ENCODE measurements around the gene TTC7B.

The TTC7B gene

GRCh38 chr14:90797451-90797850, 18.8 kb downstream of the TTC7B start:
- Histone ChIP-seq H3K4me3 (ENCODE audit: low read depth, low read length) (no peak overlapping the region), H3K4me1 (ENCODE audit: control insufficient read depth, insufficient read depth, low read length) (no peaks in the 10 kb centered on the region), H3K9ac (ENCODE audit: low read depth, low read length) (no peak overlapping the region)

GRCh38 chr14:90796329-90796728, 19.9 kb downstream of the TTC7B start:
- no peaks in the 10 kb centered on the region for H3K27me3 ChIP-seq (ENCODE audit: control insufficient read depth, insufficient read depth, low read length)
- H3K4me1 ChIP-seq (ENCODE audit: control insufficient read depth, insufficient read depth, low read length): no peaks in the 10 kb centered on the region
- H3K4me3 ChIP-seq (ENCODE audit: low read depth, low read length): no peak overlapping the region
- no peaks in the 10 kb centered on the region for H3K9me3 ChIP-seq (ENCODE audit: control insufficient read depth, insufficient read depth, low read length)
- H3K36me3 ChIP-seq (ENCODE audit: control insufficient read depth, insufficient read depth, low read length): no peaks in the 10 kb centered on the region
- H3K9ac ChIP-seq (ENCODE audit: low read depth, low read length): no peak overlapping the region

More at GRCh38 chr14:90797451-90797850, 18.8 kb downstream of the TTC7B start:
- H3K27me3 ChIP-seq (ENCODE audit: control insufficient read depth, insufficient read depth, low read length): no peaks in the 10 kb centered on the region
- no peaks in the 10 kb centered on the region for H3K9me3 ChIP-seq (ENCODE audit: control insufficient read depth, insufficient read depth, low read length)
- no peaks in the 10 kb centered on the region for H3K36me3 ChIP-seq (ENCODE audit: control insufficient read depth, insufficient read depth, low read length)

GRCh38 chr14:90795744-90796143, 20.5 kb downstream of the TTC7B start:
- Histone ChIP-seq H3K27me3 (ENCODE audit: control insufficient read depth, insufficient read depth, low read length) (no peaks in the 10 kb centered on the region), H3K9ac (ENCODE audit: low read depth, low read length) (no peak overlapping the region), H3K4me1 (ENCODE audit: control insufficient read depth, insufficient read depth, low read length) (peaks cover 2% of the 10 kb centered on the region), H3K4me3 (ENCODE audit: low read depth, low read length) (no peak overlapping the region), H3K36me3 (ENCODE audit: control insufficient read depth, insufficient read depth, low read length) (no peaks in the 10 kb centered on the region), H3K9me3 (ENCODE audit: control insufficient read depth, insufficient read depth, low read length) (no peaks in the 10 kb centered on the region)

- Histone ChIP-seq H3K9ac (ENCODE audit: low read depth, low read length) (no peak overlapping the region), H3K4me3 (ENCODE audit: low read depth, low read length) (no peak overlapping the region), H3K4me1 (ENCODE audit: control insufficient read depth, insufficient read depth, low read length) (peaks cover 2% of the 10 kb centered on the region), H3K9me3 (ENCODE audit: control insufficient read depth, insufficient read depth, low read length) (no peaks in the 10 kb centered on the region), H3K36me3 (ENCODE audit: control insufficient read depth, insufficient read depth, low read length) (no peaks in the 10 kb centered on the region), H3K27me3 (ENCODE audit: control insufficient read depth, insufficient read depth, low read length) (no peaks in the 10 kb centered on the region)
These were observed 24.7 kb downstream of the TTC7B start for GRCh38 chr14:90791486-90791885.

GRCh38 chr14:90788031-90788430, 28.2 kb downstream of the TTC7B start:
- Histone ChIP-seq H3K9me3 (ENCODE audit: control insufficient read depth, insufficient read depth, low read length) (no peaks in the 10 kb centered on the region), H3K27me3 (ENCODE audit: control insufficient read depth, insufficient read depth, low read length) (no peaks in the 10 kb centered on the region), H3K36me3 (ENCODE audit: control insufficient read depth, insufficient read depth, low read length) (no peaks in the 10 kb centered on the region), H3K4me1 (ENCODE audit: control insufficient read depth, insufficient read depth, low read length) (peaks cover 2% of the 10 kb centered on the region), H3K4me3 (ENCODE audit: low read depth, low read length) (no peak overlapping the region), H3K9ac (ENCODE audit: low read depth, low read length) (no peak overlapping the region)

- Histone ChIP-seq H3K9ac (ENCODE audit: low read depth, low read length) (no peak overlapping the region), H3K4me3 (ENCODE audit: low read depth, low read length) (no peak overlapping the region), H3K36me3 (ENCODE audit: control insufficient read depth, insufficient read depth, low read length) (no peaks in the 10 kb centered on the region), H3K9me3 (ENCODE audit: control insufficient read depth, insufficient read depth, low read length) (no peaks in the 10 kb centered on the region), H3K27me3 (ENCODE audit: control insufficient read depth, insufficient read depth, low read length) (no peaks in the 10 kb centered on the region), H3K4me1 (ENCODE audit: control insufficient read depth, insufficient read depth, low read length) (no peaks in the 10 kb centered on the region)
These were observed 30.3 kb downstream of the TTC7B start for GRCh38 chr14:90785876-90786450.

GRCh38 chr14:90785471-90785870, 30.8 kb downstream of the TTC7B start:
- H3K27me3 ChIP-seq (ENCODE audit: control insufficient read depth, insufficient read depth, low read length): no peaks in the 10 kb centered on the region
- H3K36me3 ChIP-seq (ENCODE audit: control insufficient read depth, insufficient read depth, low read length): no peaks in the 10 kb centered on the region
- no peaks in the 10 kb centered on the region for H3K4me1 ChIP-seq (ENCODE audit: control insufficient read depth, insufficient read depth, low read length)
- no peak overlapping the region for H3K4me3 ChIP-seq (ENCODE audit: low read depth, low read length)
- H3K9me3 ChIP-seq (ENCODE audit: control insufficient read depth, insufficient read depth, low read length): no peaks in the 10 kb centered on the region
- no peak overlapping the region for H3K9ac ChIP-seq (ENCODE audit: low read depth, low read length)

- Histone ChIP-seq H3K4me1 (ENCODE audit: control insufficient read depth, insufficient read depth, low read length) (no peaks in the 10 kb centered on the region), H3K9me3 (ENCODE audit: control insufficient read depth, insufficient read depth, low read length) (no peaks in the 10 kb centered on the region), H3K36me3 (ENCODE audit: control insufficient read depth, insufficient read depth, low read length) (no peaks in the 10 kb centered on the region), H3K9ac (ENCODE audit: low read depth, low read length) (no peak overlapping the region), H3K27me3 (ENCODE audit: control insufficient read depth, insufficient read depth, low read length) (no peaks in the 10 kb centered on the region), H3K4me3 (ENCODE audit: low read depth, low read length) (no peak overlapping the region)
These were observed 31.5 kb downstream of the TTC7B start for GRCh38 chr14:90784621-90785270.

- Histone ChIP-seq H3K27me3 (ENCODE audit: control insufficient read depth, insufficient read depth, low read length) (no peaks in the 10 kb centered on the region), H3K36me3 (ENCODE audit: control insufficient read depth, insufficient read depth, low read length) (no peaks in the 10 kb centered on the region), H3K9me3 (ENCODE audit: control insufficient read depth, insufficient read depth, low read length) (no peaks in the 10 kb centered on the region), H3K4me3 (ENCODE audit: low read depth, low read length) (no peak overlapping the region), H3K4me1 (ENCODE audit: control insufficient read depth, insufficient read depth, low read length) (no peaks in the 10 kb centered on the region), H3K9ac (ENCODE audit: low read depth, low read length) (no peak overlapping the region)
These were observed 32.9 kb downstream of the TTC7B start for GRCh38 chr14:90783344-90783743.

- no peak overlapping the region for H3K4me3 ChIP-seq (ENCODE audit: low read depth, low read length)
- H3K9ac ChIP-seq (ENCODE audit: low read depth, low read length): no peak overlapping the region
- H3K9me3 ChIP-seq (ENCODE audit: control insufficient read depth, insufficient read depth, low read length): no peaks in the 10 kb centered on the region
- H3K36me3 ChIP-seq (ENCODE audit: control insufficient read depth, insufficient read depth, low read length): no peaks in the 10 kb centered on the region
- no peaks in the 10 kb centered on the region for H3K4me1 ChIP-seq (ENCODE audit: control insufficient read depth, insufficient read depth, low read length)
- H3K27me3 ChIP-seq (ENCODE audit: control insufficient read depth, insufficient read depth, low read length): no peaks in the 10 kb centered on the region
These were observed 33.3 kb downstream of the TTC7B start for GRCh38 chr14:90782892-90783291.

GRCh38 chr14:90781876-90782275, 34.4 kb downstream of the TTC7B start:
- no peaks in the 10 kb centered on the region for H3K36me3 ChIP-seq (ENCODE audit: control insufficient read depth, insufficient read depth, low read length)
- no peak overlapping the region for H3K9ac ChIP-seq (ENCODE audit: low read depth, low read length)
- H3K9me3 ChIP-seq (ENCODE audit: control insufficient read depth, insufficient read depth, low read length): no peaks in the 10 kb centered on the region
- no peaks in the 10 kb centered on the region for H3K27me3 ChIP-seq (ENCODE audit: control insufficient read depth, insufficient read depth, low read length)
- H3K4me1 ChIP-seq (ENCODE audit: control insufficient read depth, insufficient read depth, low read length): no peaks in the 10 kb centered on the region
- no peak overlapping the region for H3K4me3 ChIP-seq (ENCODE audit: low read depth, low read length)

- Histone ChIP-seq H3K36me3 (ENCODE audit: control insufficient read depth, insufficient read depth, low read length) (no peaks in the 10 kb centered on the region), H3K9ac (ENCODE audit: low read depth, low read length) (no peak overlapping the region)
These were observed 34.9 kb downstream of the TTC7B start for GRCh38 chr14:90781344-90781761.

More at GRCh38 chr14:90781344-90781761, 34.9 kb downstream of the TTC7B start:
- Histone ChIP-seq H3K4me1 (ENCODE audit: control insufficient read depth, insufficient read depth, low read length) (no peaks in the 10 kb centered on the region), H3K9me3 (ENCODE audit: control insufficient read depth, insufficient read depth, low read length) (no peaks in the 10 kb centered on the region), H3K27me3 (ENCODE audit: control insufficient read depth, insufficient read depth, low read length) (no peaks in the 10 kb centered on the region), H3K4me3 (ENCODE audit: low read depth, low read length) (no peak overlapping the region)
